IMR-90 (cell line): ENCODE results near the gene COLEC12. TPM values are rescaled to one million over a fixed set of nuclear protein-coding genes. Genes with fewer than 3 reads are reported as not detected.
A peak's percentile ranks its signal among the peaks of the same experiment; 100 is the strongest.

Source experiments
- ATAC-seq: fragments of 200-7000 bp; cut with Tn5 transposase; 2 replicates; pipeline ENCODE4 v1.9.1; 2020; ENCODE audit warnings: low read depth, mild to moderate bottlenecking, moderate library complexity
- BruUV-seq: library from RNA; stranded (reverse); fragments of 400-500 nt; replicated peaks from 2 replicates; lab custom pipeline; 2021; lab: Mats Ljungman, UMichigan
- CTCF ChIA-PET: fragments of 300-600 bp; formaldehyde crosslinking; extraction: SDS; loops from one replicate; lab custom pipeline; 2021; ENCODE audit warnings: antibody characterized with exemption; lab: Yijun Ruan, JAX
- POLR2A ChIA-PET: fragments of 300-600 bp; sonication (Branson Sonifier 250); formaldehyde crosslinking; loops from one replicate; lab custom pipeline; 2022; ENCODE audit warnings: antibody characterized with exemption; ENCODE audit not compliant: unreplicated experiment; lab: Charles Lee
- DNase-seq: peaks from one replicate; pipeline ENCODE4 v3.0.0; 2013
- H2AFZ ChIP-seq: replicated peaks from 2 replicates; pipeline ENCODE3; 2013; ENCODE audit warnings: low read length, mild to moderate bottlenecking; ENCODE audit not compliant: poor library complexity
- H2AK5ac ChIP-seq: 2 replicates; pipeline ENCODE4 v1.6.1; 2013; ENCODE audit warnings: low read depth, low read length, inconsistent platforms
- H2AK9ac ChIP-seq: replicated peaks from 2 replicates; pipeline ENCODE3; 2013; ENCODE audit warnings: mild to moderate bottlenecking, low read depth, low read length, moderate library complexity; ENCODE audit not compliant: poor library complexity
- H2BK120ac ChIP-seq: 2 replicates; pipeline ENCODE4 v1.6.1; 2013; ENCODE audit warnings: low read depth, low read length, inconsistent platforms
- H2BK15ac ChIP-seq: 3 replicates; pipeline ENCODE4 v1.6.1; 2013; ENCODE audit warnings: low read depth, low read length, inconsistent platforms
- H2BK20ac ChIP-seq: 2 replicates; pipeline ENCODE4 v1.6.1; 2013; ENCODE audit warnings: low read depth, mild to moderate bottlenecking, inconsistent platforms, low read length, moderate library complexity
- H2BK5ac ChIP-seq: 2 replicates; pipeline ENCODE4 v1.6.1; 2013; ENCODE audit warnings: mild to moderate bottlenecking, low read depth, low read length, inconsistent platforms; ENCODE audit not compliant: poor library complexity, severe bottlenecking
- H3K14ac ChIP-seq: replicated peaks from 2 replicates; pipeline ENCODE4 v1.6.1; 2013; ENCODE audit warnings: low read depth, low read length, inconsistent platforms
- H3K18ac ChIP-seq: 2 replicates; pipeline ENCODE4 v1.6.1; 2013; ENCODE audit warnings: low read depth, low read length, control low read depth
- H3K23ac ChIP-seq: 2 replicates; pipeline ENCODE4 v1.6.1; 2013; ENCODE audit warnings: low read depth, low read length, inconsistent platforms
- H3K27ac ChIP-seq: 2 replicates; pipeline ENCODE4 v1.5.1; 2013; ENCODE audit warnings: mild to moderate bottlenecking, control low read depth, low read length; ENCODE audit not compliant: insufficient read depth
- H3K27me3 ChIP-seq: 2 replicates; pipeline ENCODE4 v1.6.1; 2013; ENCODE audit warnings: low read length; ENCODE audit not compliant: control insufficient read depth, insufficient read depth
- H3K36me3 ChIP-seq: 2 replicates; pipeline ENCODE4 v1.6.1; 2013; ENCODE audit warnings: low read length, mixed read lengths; ENCODE audit not compliant: control insufficient read depth, insufficient read depth
- H3K4ac ChIP-seq: 2 replicates; pipeline ENCODE4 v1.6.1; 2013; ENCODE audit warnings: low read depth, low read length, inconsistent platforms
- H3K4me1 ChIP-seq: 2 replicates; pipeline ENCODE4 v1.6.1; 2013; ENCODE audit warnings: low read length, mixed read lengths; ENCODE audit not compliant: control insufficient read depth, insufficient read depth
- H3K4me2 ChIP-seq: 2 replicates; pipeline ENCODE4 v1.6.1; 2013; ENCODE audit warnings: low read depth, mild to moderate bottlenecking, control low read depth, low read length, moderate library complexity
- H3K4me3 ChIP-seq: 2 replicates; pipeline ENCODE4 v1.5.1; 2013; ENCODE audit warnings: low read depth, mild to moderate bottlenecking, control low read depth, low read length, moderate library complexity; ENCODE audit not compliant: insufficient read depth
- H3K56ac ChIP-seq: 2 replicates; pipeline ENCODE4 v1.6.1; 2013; ENCODE audit warnings: low read length, inconsistent platforms; ENCODE audit not compliant: insufficient read depth; ENCODE audit errors: extremely low read depth
- H3K79me1 ChIP-seq, 2 experiments: 2 replicates each; pipeline ENCODE4 v1.6.1; 2013; ENCODE audit warnings: low read length in 2 of 2, inconsistent platforms in 1 of 2, low read depth in 1 of 2
- H3K9ac ChIP-seq: 2 replicates; pipeline ENCODE4 v1.6.1; 2013; ENCODE audit warnings: low read depth, low read length, control low read depth
- H3K9me1 ChIP-seq: 2 replicates; pipeline ENCODE4 v1.6.1; 2013; ENCODE audit warnings: low read length, inconsistent platforms; ENCODE audit not compliant: insufficient read depth
- H3K9me3 ChIP-seq: 2 replicates; pipeline ENCODE4 v1.6.1; 2013; ENCODE audit warnings: low read length; ENCODE audit not compliant: control insufficient read depth, insufficient read depth
- H4K20me1 ChIP-seq: 2 replicates; pipeline ENCODE4 v1.6.1; 2013; ENCODE audit warnings: low read length, inconsistent platforms; ENCODE audit not compliant: insufficient read depth
- H4K5ac ChIP-seq: 2 replicates; pipeline ENCODE4 v1.6.1; 2013; ENCODE audit warnings: mild to moderate bottlenecking, low read depth, low read length, control low read depth
- H4K8ac ChIP-seq, 2 experiments: 2 replicates each; pipeline ENCODE4 v1.6.1; 2013; ENCODE audit warnings: low read depth in 2 of 2, low read length in 2 of 2, control low read depth in 1 of 2, inconsistent platforms in 1 of 2
- H4K91ac ChIP-seq: 2 replicates; pipeline ENCODE4 v1.6.1; 2013; ENCODE audit warnings: low read depth, low read length, inconsistent platforms; ENCODE audit not compliant: insufficient read depth
- BHLHE40 ChIP-seq: fragments of 150-350 bp; IDR thresholded peaks from 2 replicates; pipeline ENCODE4 v1.6.1; 2016; ENCODE audit warnings: mild to moderate bottlenecking, low read depth, low read length
- CEBPB ChIP-seq: IDR thresholded peaks from 2 replicates; pipeline ENCODE4 v1.6.1; 2012; ENCODE audit warnings: low read depth, low read length, improper control_type of control experiment
- CHD1 ChIP-seq: IDR thresholded peaks from 2 replicates; pipeline ENCODE4 v1.6.1; 2012; ENCODE audit warnings: low read depth, low read length, improper control_type of control experiment
- FOS ChIP-seq: fragments of 150-350 bp; IDR thresholded peaks from 2 replicates; pipeline ENCODE4 v1.6.1; 2016; ENCODE audit warnings: low read depth, low read length
- MAZ ChIP-seq: IDR thresholded peaks from 2 replicates; pipeline ENCODE4 v1.6.1; 2012; ENCODE audit warnings: low read depth, mild to moderate bottlenecking, low read length, improper control_type of control experiment, moderate library complexity, borderline replicate concordance
- MXI1 ChIP-seq: IDR thresholded peaks from 2 replicates; pipeline ENCODE4 v1.6.1; 2012; ENCODE audit warnings: low read depth, mild to moderate bottlenecking, low read length, moderate library complexity, borderline replicate concordance
- NFE2L2 ChIP-seq: fragments of 150-350 bp; IDR thresholded peaks from 2 replicates; pipeline ENCODE4 v1.6.1; 2016; ENCODE audit warnings: low read depth, mild to moderate bottlenecking, low read length
- POLR2A ChIP-seq: IDR thresholded peaks from 2 replicates; pipeline ENCODE4 v1.6.1; 2012; ENCODE audit warnings: mild to moderate bottlenecking, low read depth, low read length
- RAD21 ChIP-seq: IDR thresholded peaks from 2 replicates; pipeline ENCODE4 v1.6.1; 2012; ENCODE audit warnings: low read length, improper control_type of control experiment
- WGBS, 2 experiments: methylation state at CpG; one replicate each; pipeline versions ENCODE4 v1.1.5 to v1.1.7; 2013; ENCODE audit warnings: missing lambda C conversion rate in 2 of 2; ENCODE audit not compliant: insufficient read length in 1 of 2; ENCODE audit errors: extremely low coverage in 2 of 2; 5-methylcytosine and 5-hydroxymethylcytosine counted together
- dilution Hi-C: fragments of 300-500 bp; cut with HindIII; formaldehyde crosslinking; loops from one replicate; pipeline ENCODE4 v1.14.3; 2018; ENCODE audit warnings: low sequenced_read_pairs; ENCODE audit not compliant: unreplicated experiment
- in situ Hi-C: fragments of 300-500 bp; cut with MboI; formaldehyde crosslinking; loops from 3 replicates; pipeline ENCODE4 v1.14.3; 2019; ENCODE audit warnings: low sequenced_read_pairs, inconsistent platforms, mixed read lengths
- intact Hi-C: fragments of 100-400 bp; cut with micrococcal nuclease; formaldehyde crosslinking; loops from 2 replicates; pipeline ENCODE4 v1.10.0; 2022
- polyA plus RNA-seq, 3 experiments: library from polyadenylated mRNA; depleted of rRNA; stranded (reverse); fragments of >200 nt; gene quantifications; 2 replicates each; pipeline ENCODE4 v1.2.3, GENCODE V29; 2012; ENCODE audit warnings: low replicate concordance in 1 of 3
- total RNA-seq: library from RNA; depleted of rRNA; stranded (reverse); fragments of >200 nt; gene quantifications from 2 replicates; pipeline ENCODE4 v1.2.3, GENCODE V29; 2012
- TF ChIP-seq, protein P1 (sequence below): fragments of 150-350 bp; IDR thresholded peaks from 2 replicates; pipeline ENCODE4 v1.6.1; 2017; ENCODE audit warnings: mild to moderate bottlenecking, antibody characterized with exemption, low read length, low read depth

COLEC12 gene
- total and polyA plus RNA-seq, 2 of the 4 experiments (the other 2 are of a cell fraction), result 1.0 to 2.3 TPM

DNA sequence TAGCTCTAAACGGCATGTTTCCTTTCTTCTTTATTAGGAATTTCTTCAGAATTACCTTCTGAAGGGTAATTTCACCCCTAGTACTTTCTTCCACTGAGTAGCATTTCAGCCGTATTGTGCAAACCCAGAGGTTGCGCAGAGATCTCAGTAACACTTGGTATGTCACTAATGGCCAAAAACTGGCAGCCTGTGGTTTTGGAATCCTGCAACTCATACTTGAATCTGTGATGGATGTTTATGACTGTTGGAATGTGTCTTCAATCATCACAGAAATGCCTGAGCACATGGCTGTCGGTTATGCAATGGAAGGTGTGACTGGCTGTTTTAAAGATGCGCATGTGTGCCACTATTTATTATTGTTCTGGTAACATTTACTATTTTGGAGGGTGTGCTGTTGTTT lies 100.0 kb downstream of the COLEC12 start:
- no peak overlapping the region for H3K4me2 ChIP-seq
- H2BK15ac ChIP-seq, result no peak overlapping the region
- peaks cover 20% of the 10 kb centered on the region for H3K4me1 ChIP-seq
- dilution Hi-C loops, result no loop called here
- intact Hi-C loops, result no loop called here
- H3K9me1 ChIP-seq, result peaks cover 13% of the 10 kb centered on the region
- H3K36me3 ChIP-seq, result no peaks in the 10 kb centered on the region
- H3K9me3 ChIP-seq, result peaks cover 4% of the 10 kb centered on the region
- 0 out of 2 replicates have a peak overlapping the region, but pooled peaks have one; percentile 63 for H3K4ac ChIP-seq
- no peak overlapping the region for H2BK5ac ChIP-seq
- H3K9ac ChIP-seq, result no peak overlapping the region
- H3K14ac ChIP-seq, result no peak overlapping the region
- 0 out of 2 replicates have a peak, but pooled peaks cover 1% of the 10 kb centered on the region for H3K27me3 ChIP-seq
- TF ChIP-seq BHLHE40, result peak; percentile 49; the same call in 1 of the 2 replicates
- TF ChIP-seq CHD1, result no peak
- peak; percentile 40; the same call in 1 of the 2 replicates for TF ChIP-seq NFE2L2
- no peak for TF ChIP-seq POLR2A
- TF ChIP-seq, protein P1, sequence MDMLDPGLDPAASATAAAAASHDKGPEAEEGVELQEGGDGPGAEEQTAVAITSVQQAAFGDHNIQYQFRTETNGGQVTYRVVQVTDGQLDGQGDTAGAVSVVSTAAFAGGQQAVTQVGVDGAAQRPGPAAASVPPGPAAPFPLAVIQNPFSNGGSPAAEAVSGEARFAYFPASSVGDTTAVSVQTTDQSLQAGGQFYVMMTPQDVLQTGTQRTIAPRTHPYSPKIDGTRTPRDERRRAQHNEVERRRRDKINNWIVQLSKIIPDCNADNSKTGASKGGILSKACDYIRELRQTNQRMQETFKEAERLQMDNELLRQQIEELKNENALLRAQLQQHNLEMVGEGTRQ, result no peak
- TF ChIP-seq FOS, result no peak
- no peak for TF ChIP-seq RAD21
- TF ChIP-seq MAZ, result no peak
- peak; percentile 85 for TF ChIP-seq CEBPB
- TF ChIP-seq MXI1, result 0 out of 2 replicates have a peak, but pooled peaks have one; percentile 41
- no peak overlapping the region for H4K91ac ChIP-seq
- H4K8ac ChIP-seq, result no peak overlapping the region
- ATAC-seq (peak; percentile 51), DNase-seq (peak; percentile 74)
- in situ Hi-C loops, result no loop called here
- no peak overlapping the region for H2BK20ac ChIP-seq
- H4K20me1 ChIP-seq, result peaks cover 4% of the 10 kb centered on the region; the same call in 1 of the 2 replicates
- ChIA-PET POLR2A (no interaction called here), CTCF (no interaction called here)
- no peaks in the 10 kb centered on the region for H3K79me1 ChIP-seq
- no peak overlapping the region for H3K23ac ChIP-seq
- H3K56ac ChIP-seq, result no peak overlapping the region
- no peak overlapping the region for H3K4me3 ChIP-seq
- no peak overlapping the region for H2AK9ac ChIP-seq
- no peak overlapping the region for H4K5ac ChIP-seq
- no peak overlapping the region for H2BK120ac ChIP-seq
- H2AFZ ChIP-seq, result no peak overlapping the region
- no peak overlapping the region for H3K18ac ChIP-seq
- no peak overlapping the region for H3K27ac ChIP-seq
- BruUV-seq, result no TSS peak
- no CpG with 5 or more reads among the region's 5 CpGs for WGBS, 2 experiments
- H2AK5ac ChIP-seq, result no peak overlapping the region
